ENCODE data around the gene HERC4.

- TF ChIP-seq CTCF (IDR thresholded peaks at IDR 0.05) (no peak), POLR2A (IDR thresholded peaks at IDR 0.05) (no peak)
These were observed 43.6 kb upstream of the HERC4 start for GRCh38 chr10:68118657-68119056.

Data from adrenal gland (tissue), 5 donors.